ENCODE data around the gene KCNE4.

Gene KCNE4

GRCh38 chr2:223041527-223042109, 10.4 kb upstream of the KCNE4 start:
- no peak for DNase-seq

- DNase-seq, result no peak
These were observed 9.7 kb upstream of the KCNE4 start for GRCh38 chr2:223042284-223042683.

- DNase-seq, result no peak
These were observed 9.3 kb upstream of the KCNE4 start for GRCh38 chr2:223042704-223043118.

GRCh38 chr2:223043164-223043941, 8.6 kb upstream of the KCNE4 start:
- DNase-seq, result no peak

- no peak for DNase-seq
These were observed 7.7 kb upstream of the KCNE4 start for GRCh38 chr2:223044092-223044836.

GRCh38 chr2:223044916-223045700, 6.9 kb upstream of the KCNE4 start:
- no peak for DNase-seq

GRCh38 chr2:223046470-223047040, 5.4 kb upstream of the KCNE4 start:
- no peak for DNase-seq

- no peak for DNase-seq
These were observed 4.7 kb upstream of the KCNE4 start for GRCh38 chr2:223047260-223047761.

GRCh38 chr2:223048519-223048918, 3.5 kb upstream of the KCNE4 start:
- no peak for DNase-seq

- DNase-seq, result no peak
These were observed 2.6 kb upstream of the KCNE4 start for GRCh38 chr2:223049356-223049755.

GRCh38 chr2:223050188-223050587, 1.8 kb upstream of the KCNE4 start:
- no peak for DNase-seq

- DNase-seq, result no peak
These were observed 988 bp upstream of the KCNE4 start for GRCh38 chr2:223050900-223051504.

- no peak for DNase-seq
These were observed 826 bp downstream of the KCNE4 start for GRCh38 chr2:223052548-223053483.

GRCh38 chr2:223053484-223054192, 1.6 kb downstream of the KCNE4 start:
- no peak for DNase-seq

- no peak for DNase-seq
These were observed 2.3 kb downstream of the KCNE4 start for GRCh38 chr2:223054193-223054781.

GRCh38 chr2:223055140-223055539, 3.1 kb downstream of the KCNE4 start:
- no peak for DNase-seq

GRCh38 chr2:223055836-223056235, 3.8 kb downstream of the KCNE4 start:
- no peak for DNase-seq

- DNase-seq, result no peak
These were observed 4.9 kb downstream of the KCNE4 start for GRCh38 chr2:223056701-223057418.

GRCh38 chr2:223057569-223057968, 5.6 kb downstream of the KCNE4 start:
- DNase-seq, result no peak
